ENCODE measurements around the gene CLIC5.

CLIC5 gene

DNA sequence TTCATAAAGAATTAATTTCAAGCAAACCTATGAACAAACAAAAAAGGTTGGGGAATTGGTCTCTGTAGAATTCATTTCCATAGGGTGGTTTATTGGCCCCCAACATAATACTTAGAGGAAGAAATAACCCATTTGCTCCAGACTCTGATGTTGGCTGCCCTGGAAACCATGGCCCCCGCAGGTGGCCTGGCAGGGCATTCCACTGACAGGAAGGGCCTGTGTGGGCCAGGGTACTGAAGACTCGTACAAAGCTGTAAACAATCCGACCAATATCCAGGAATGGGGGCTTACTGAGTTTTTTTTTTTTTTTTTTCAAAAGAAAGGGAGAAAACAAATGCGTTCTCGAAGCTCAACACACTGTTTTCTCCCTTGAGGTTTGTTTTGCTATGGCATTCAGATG, 59.5 kb downstream of the CLIC5 start:
- no peaks in the 10 kb centered on the region for H3K79me2 ChIP-seq (ENCODE audit: insufficient read depth, low read depth)
- no peaks in the 10 kb centered on the region for H3K36me3 ChIP-seq (ENCODE audit: insufficient read depth)
- H3K27me3 ChIP-seq (ENCODE audit: insufficient read depth, low read depth) = no peaks in the 10 kb centered on the region
- no peak overlapping the region for H3K27ac ChIP-seq
- H3K4me1 ChIP-seq (ENCODE audit: low read depth, poor library complexity, severe bottlenecking) = peaks cover 36% of the 10 kb centered on the region
- H2AFZ ChIP-seq (ENCODE audit: low read depth) = no peak overlapping the region
- no peaks in the 10 kb centered on the region for H4K20me1 ChIP-seq (ENCODE audit: insufficient read depth)
- TF ChIP-seq, protein P1, sequence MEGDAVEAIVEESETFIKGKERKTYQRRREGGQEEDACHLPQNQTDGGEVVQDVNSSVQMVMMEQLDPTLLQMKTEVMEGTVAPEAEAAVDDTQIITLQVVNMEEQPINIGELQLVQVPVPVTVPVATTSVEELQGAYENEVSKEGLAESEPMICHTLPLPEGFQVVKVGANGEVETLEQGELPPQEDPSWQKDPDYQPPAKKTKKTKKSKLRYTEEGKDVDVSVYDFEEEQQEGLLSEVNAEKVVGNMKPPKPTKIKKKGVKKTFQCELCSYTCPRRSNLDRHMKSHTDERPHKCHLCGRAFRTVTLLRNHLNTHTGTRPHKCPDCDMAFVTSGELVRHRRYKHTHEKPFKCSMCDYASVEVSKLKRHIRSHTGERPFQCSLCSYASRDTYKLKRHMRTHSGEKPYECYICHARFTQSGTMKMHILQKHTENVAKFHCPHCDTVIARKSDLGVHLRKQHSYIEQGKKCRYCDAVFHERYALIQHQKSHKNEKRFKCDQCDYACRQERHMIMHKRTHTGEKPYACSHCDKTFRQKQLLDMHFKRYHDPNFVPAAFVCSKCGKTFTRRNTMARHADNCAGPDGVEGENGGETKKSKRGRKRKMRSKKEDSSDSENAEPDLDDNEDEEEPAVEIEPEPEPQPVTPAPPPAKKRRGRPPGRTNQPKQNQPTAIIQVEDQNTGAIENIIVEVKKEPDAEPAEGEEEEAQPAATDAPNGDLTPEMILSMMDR (conservative IDR thresholded peaks at IDR 0.05; ENCODE audit: low read depth, low read length) = no peak
- no peak overlapping the region for H3K9ac ChIP-seq
- no peak overlapping the region for H3K4me3 ChIP-seq (IDR thresholded peaks at IDR 0.05; ENCODE audit: insufficient read depth, low read depth, low read length)
- no peak overlapping the region for H3K4me2 ChIP-seq

DNA sequence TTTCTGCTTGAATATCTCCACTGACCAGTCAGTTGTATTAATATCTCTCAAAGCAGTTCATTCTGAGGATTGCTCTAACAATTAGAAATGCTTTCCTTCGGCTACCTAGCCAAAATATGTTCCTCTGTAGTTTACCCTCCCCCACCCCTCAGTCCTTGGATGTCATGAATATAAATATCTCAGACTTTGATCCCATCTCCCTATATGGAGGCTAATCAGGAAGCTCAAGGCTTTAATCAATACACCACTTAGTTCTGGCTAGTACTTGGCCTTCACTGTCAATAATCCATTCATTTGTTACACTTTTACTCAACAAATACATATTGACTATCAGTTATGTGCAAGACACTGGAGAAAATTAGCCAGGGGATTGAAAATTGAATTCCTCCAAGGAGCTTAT, 60.1 kb downstream of the CLIC5 start:
- Histone ChIP-seq H3K4me3 (IDR thresholded peaks at IDR 0.05; ENCODE audit: insufficient read depth, low read depth, low read length) (no peak overlapping the region), H3K4me1 (ENCODE audit: low read depth, poor library complexity, severe bottlenecking) (peaks cover 30% of the 10 kb centered on the region), H3K79me2 (ENCODE audit: insufficient read depth, low read depth) (no peaks in the 10 kb centered on the region), H3K27ac (no peak overlapping the region), H2AFZ (ENCODE audit: low read depth) (no peak overlapping the region), H4K20me1 (ENCODE audit: insufficient read depth) (no peaks in the 10 kb centered on the region), H3K27me3 (ENCODE audit: insufficient read depth, low read depth) (no peaks in the 10 kb centered on the region), H3K4me2 (no peak overlapping the region), H3K36me3 (ENCODE audit: insufficient read depth) (no peaks in the 10 kb centered on the region), H3K9ac (no peak overlapping the region)
- TF ChIP-seq, protein P1 (conservative IDR thresholded peaks at IDR 0.05; ENCODE audit: low read depth, low read length) = no peak

DNA sequence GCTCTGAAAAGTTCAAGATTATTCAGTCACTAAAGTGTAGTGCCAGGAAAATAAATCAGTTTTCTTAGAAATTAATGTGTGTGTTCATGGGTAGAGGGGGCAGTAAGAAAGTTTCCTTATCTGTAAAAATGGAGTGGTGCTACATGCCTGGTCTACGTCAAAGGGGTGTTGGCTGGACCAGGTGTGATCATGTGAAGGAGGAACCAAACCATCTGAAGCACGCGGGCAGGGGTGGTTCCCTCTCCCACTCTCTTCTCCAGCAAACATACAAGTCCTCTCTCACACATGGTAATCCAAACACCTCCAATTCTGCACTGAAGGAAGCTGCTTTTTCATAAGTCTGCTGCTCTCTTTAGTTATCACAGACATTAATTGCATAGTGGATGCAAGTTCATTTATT, 63.1 kb downstream of the CLIC5 start:
- no peak overlapping the region for H3K9ac ChIP-seq
- H3K36me3 ChIP-seq (ENCODE audit: insufficient read depth) = no peaks in the 10 kb centered on the region
- H3K4me2 ChIP-seq = no peak overlapping the region
- H3K79me2 ChIP-seq (ENCODE audit: insufficient read depth, low read depth) = no peaks in the 10 kb centered on the region
- TF ChIP-seq, protein P1 (conservative IDR thresholded peaks at IDR 0.05; ENCODE audit: low read depth, low read length) = no peak
- no peak overlapping the region for H2AFZ ChIP-seq (ENCODE audit: low read depth)
- H3K27ac ChIP-seq = no peak overlapping the region
- H3K27me3 ChIP-seq (ENCODE audit: insufficient read depth, low read depth) = no peaks in the 10 kb centered on the region
- H3K4me1 ChIP-seq (ENCODE audit: low read depth, poor library complexity, severe bottlenecking) = peaks cover 2% of the 10 kb centered on the region
- no peaks in the 10 kb centered on the region for H4K20me1 ChIP-seq (ENCODE audit: insufficient read depth)
- no peak overlapping the region for H3K4me3 ChIP-seq (IDR thresholded peaks at IDR 0.05; ENCODE audit: insufficient read depth, low read depth, low read length)

DNA sequence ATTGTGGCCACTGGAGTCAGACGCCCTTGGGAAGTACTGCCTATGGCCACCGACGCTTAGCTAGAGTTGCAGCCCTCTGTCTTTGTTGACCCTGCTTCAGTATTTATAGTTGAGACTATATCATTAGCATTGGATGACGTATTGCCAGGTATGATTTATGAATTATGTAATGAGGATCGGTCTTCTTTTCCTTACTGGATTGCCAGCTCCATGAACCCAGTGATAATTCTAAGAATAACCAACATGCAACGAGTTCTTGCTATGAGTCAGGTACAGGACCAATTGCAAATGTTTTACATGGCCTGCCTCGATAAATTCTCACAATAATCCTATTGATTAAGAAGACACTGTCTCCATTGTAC, 63.5 kb downstream of the CLIC5 start:
- no peaks in the 10 kb centered on the region for H4K20me1 ChIP-seq (ENCODE audit: insufficient read depth)
- no peak overlapping the region for H3K27ac ChIP-seq
- H3K36me3 ChIP-seq (ENCODE audit: insufficient read depth) = no peaks in the 10 kb centered on the region
- no peak overlapping the region for H3K4me2 ChIP-seq
- H3K4me3 ChIP-seq (IDR thresholded peaks at IDR 0.05; ENCODE audit: insufficient read depth, low read depth, low read length) = no peak overlapping the region
- TF ChIP-seq, protein P1 (conservative IDR thresholded peaks at IDR 0.05; ENCODE audit: low read depth, low read length) = no peak
- no peaks in the 10 kb centered on the region for H3K4me1 ChIP-seq (ENCODE audit: low read depth, poor library complexity, severe bottlenecking)
- no peaks in the 10 kb centered on the region for H3K27me3 ChIP-seq (ENCODE audit: insufficient read depth, low read depth)
- H3K79me2 ChIP-seq (ENCODE audit: insufficient read depth, low read depth) = no peaks in the 10 kb centered on the region
- no peak overlapping the region for H3K9ac ChIP-seq
- no peak overlapping the region for H2AFZ ChIP-seq (ENCODE audit: low read depth)
